Smooth muscle cell (in vitro differentiated cells): Measurements from ENCODE around the gene CTTN. TPM values are rescaled to one million over a fixed set of nuclear protein-coding genes. Genes with fewer than 3 reads are reported as not detected.

Source experiments
- DNase-seq: peaks from one replicate; lab custom pipeline; 2025; ENCODE audit not compliant: unreplicated experiment; lab: John Stamatoyannopoulos, UW
- H2AFZ ChIP-seq: fragments of 200-600 bp; sonication (generic); 2 replicates; pipeline ENCODE4 v1.6.0; 2016; ENCODE audit warnings: antibody characterized with exemption, low read depth, mild to moderate bottlenecking
- H3F3A ChIP-seq: fragments of 200-600 bp; sonication (generic); 2 replicates; pipeline ENCODE4 v1.6.0; 2017; ENCODE audit warnings: antibody characterized with exemption, low read depth
- H3K27ac ChIP-seq: fragments of 200-600 bp; sonication (generic); 2 replicates; pipeline ENCODE4 v1.5.1; 2016; ENCODE audit warnings: low read depth, mild to moderate bottlenecking
- H3K27me3 ChIP-seq: fragments of 200-600 bp; sonication (generic); 2 replicates; pipeline ENCODE4 v1.6.1; 2016; ENCODE audit warnings: low read depth, mild to moderate bottlenecking
- H3K36me3 ChIP-seq: fragments of 200-600 bp; sonication (generic); 2 replicates; pipeline ENCODE4 v1.5.1; 2016; ENCODE audit warnings: low read depth
- H3K4me1 ChIP-seq: fragments of 200-600 bp; sonication (generic); 2 replicates; pipeline ENCODE4 v1.5.1; 2016; ENCODE audit warnings: low read depth
- H3K4me2 ChIP-seq: fragments of 200-600 bp; sonication (generic); 2 replicates; pipeline ENCODE4 v1.6.0; 2016; ENCODE audit warnings: mild to moderate bottlenecking
- H3K4me3 ChIP-seq: fragments of 200-600 bp; sonication (generic); 2 replicates; pipeline ENCODE4 v1.5.1; 2016; ENCODE audit warnings: mild to moderate bottlenecking
- H3K79me2 ChIP-seq: fragments of 200-600 bp; sonication (generic); 2 replicates; pipeline ENCODE4 v1.6.0; 2016; ENCODE audit warnings: low read depth, mild to moderate bottlenecking
- H3K9ac ChIP-seq: fragments of 200-600 bp; sonication (generic); 2 replicates; pipeline ENCODE4 v1.6.0; 2016; ENCODE audit warnings: low read depth
- H3K9me3 ChIP-seq: fragments of 200-600 bp; sonication (generic); replicated peaks from 2 replicates; pipeline ENCODE4 v1.5.1; 2016; ENCODE audit warnings: low read depth
- H4K20me1 ChIP-seq: fragments of 200-600 bp; sonication (generic); 2 replicates; pipeline ENCODE4 v1.6.0; 2016; ENCODE audit warnings: low read depth
- CTCF ChIP-seq: fragments of 200-600 bp; sonication (generic); IDR thresholded peaks from 2 replicates; pipeline ENCODE4 v1.5.1; 2017; ENCODE audit warnings: borderline replicate concordance, mild to moderate bottlenecking, antibody characterized with exemption; ENCODE audit not compliant: insufficient read depth, poor library complexity, severe bottlenecking
- WGBS: methylation state at CpG from one replicate; pipeline ENCODE4 v1.1.7; 2016; ENCODE audit warnings: low lambda C conversion rate; 5-methylcytosine and 5-hydroxymethylcytosine counted together
- polyA plus RNA-seq: library from polyadenylated mRNA; unstranded; fragments of >200 nt; fragmentation: Nextera tagmentation; extraction: Ambion mirVana; gene quantifications from 2 replicates; pipeline ENCODE4 v1.2.1, GENCODE V29; 2016
- total RNA-seq: library from RNA; depleted of rRNA; stranded (reverse); fragments of >200 nt; gene quantifications from 2 replicates; pipeline ENCODE4 v1.2.3, GENCODE V29; 2014

The CTTN gene
- total and polyA plus RNA-seq, 2 experiments from 2014 or later = 64.7 to 173 TPM

GRCh38 chr11:70483077-70483861 is 84.9 kb downstream of the CTTN start:
- H3K9ac ChIP-seq = no peak overlapping the region
- WGBS = 84% methylated on average over 8 of the region's 9 CpGs
- no peaks in the 10 kb centered on the region for H3K79me2 ChIP-seq
- H3K4me2 ChIP-seq = no peak overlapping the region
- TF ChIP-seq CTCF = peak; percentile 27
- H3F3A ChIP-seq = no peaks in the 10 kb centered on the region
- H4K20me1 ChIP-seq = no peaks in the 10 kb centered on the region
- no peaks in the 10 kb centered on the region for H3K36me3 ChIP-seq
- no peak for DNase-seq
- H3K4me1 ChIP-seq = no peaks in the 10 kb centered on the region
- H3K27ac ChIP-seq = no peak overlapping the region
- H3K4me3 ChIP-seq = no peak overlapping the region
- no peaks in the 10 kb centered on the region for H3K9me3 ChIP-seq
- no peaks in the 10 kb centered on the region for H3K27me3 ChIP-seq
- H2AFZ ChIP-seq = no peak overlapping the region

- H3F3A ChIP-seq = no peaks in the 10 kb centered on the region
- H4K20me1 ChIP-seq = no peaks in the 10 kb centered on the region
- H3K4me3 ChIP-seq = no peak overlapping the region
- 91% methylated on average over 2 of the region's 2 CpGs for WGBS
- H3K9me3 ChIP-seq = no peaks in the 10 kb centered on the region
- no peaks in the 10 kb centered on the region for H3K4me1 ChIP-seq
- no peak for TF ChIP-seq CTCF
- no peak for DNase-seq
- H3K27ac ChIP-seq = no peak overlapping the region
- H3K27me3 ChIP-seq = no peaks in the 10 kb centered on the region
- no peak overlapping the region for H2AFZ ChIP-seq
- H3K4me2 ChIP-seq = no peak overlapping the region
- no peaks in the 10 kb centered on the region for H3K36me3 ChIP-seq
- no peaks in the 10 kb centered on the region for H3K79me2 ChIP-seq
- no peak overlapping the region for H3K9ac ChIP-seq
Measured at GRCh38 chr11:70483917-70484316, 85.6 kb downstream of the CTTN start.

DNA sequence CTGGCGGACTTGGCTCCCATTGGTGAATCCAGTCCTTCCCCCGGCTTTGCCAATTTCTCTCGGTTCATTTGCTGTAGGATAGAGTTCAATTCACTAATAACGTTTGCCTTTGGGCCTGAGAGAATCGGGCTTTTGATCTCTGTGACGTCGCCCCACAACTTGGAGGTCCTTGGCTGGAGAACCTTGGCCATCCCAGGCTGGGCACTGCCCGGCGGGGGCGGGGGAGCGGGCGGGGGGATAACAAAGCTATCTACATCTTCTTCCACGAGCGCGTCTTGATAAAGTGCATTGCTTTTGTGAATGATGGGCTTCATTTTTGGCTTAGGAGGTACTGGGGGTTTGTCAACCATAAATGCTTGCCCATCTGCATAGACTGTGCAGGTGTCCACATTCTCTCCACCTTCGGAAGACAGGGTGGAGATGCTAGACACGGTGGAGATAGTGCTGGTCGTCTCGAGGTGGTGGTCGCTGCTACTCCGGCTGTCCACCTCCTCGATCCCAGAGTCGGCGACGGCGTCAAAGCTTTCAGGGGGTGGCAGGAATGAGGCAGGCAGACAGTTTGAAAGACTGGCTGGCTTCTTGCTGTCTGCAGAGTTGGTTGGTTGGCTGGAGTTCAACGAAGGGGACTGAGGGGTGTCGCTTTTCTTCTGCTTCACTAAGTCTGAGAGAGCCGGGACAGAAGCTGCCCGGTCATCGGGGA is 87.1 kb downstream of the CTTN start:
- no peak overlapping the region for H3K27ac ChIP-seq
- no peaks in the 10 kb centered on the region for H3K9me3 ChIP-seq
- H4K20me1 ChIP-seq = no peaks in the 10 kb centered on the region
- H3K27me3 ChIP-seq = no peaks in the 10 kb centered on the region
- no peaks in the 10 kb centered on the region for H3K36me3 ChIP-seq
- no peak for TF ChIP-seq CTCF
- no peak overlapping the region for H3K9ac ChIP-seq
- no peak overlapping the region for H3K4me2 ChIP-seq
- no peaks in the 10 kb centered on the region for H3K79me2 ChIP-seq
- no peaks in the 10 kb centered on the region for H3K4me1 ChIP-seq
- H3K4me3 ChIP-seq = no peak overlapping the region
- DNase-seq = no peak
- no peaks in the 10 kb centered on the region for H3F3A ChIP-seq
- H2AFZ ChIP-seq = no peak overlapping the region
- 95% methylated on average over 29 of the region's 31 CpGs for WGBS
